Measurements from ENCODE around the gene PRKCE.

- TF ChIP-seq CTCF (IDR thresholded peaks at IDR 0.05; ENCODE audit: poor library complexity): no peak
- no peak for TF ChIP-seq EZH2phosphoT487 (IDR thresholded peaks at IDR 0.05; ENCODE audit: low read depth, severe bottlenecking, unreplicated experiment)
- TF ChIP-seq EZH2 (IDR thresholded peaks at IDR 0.05; ENCODE audit: borderline replicate concordance): no peak
Observed at GRCh38 chr2:46136953-46137352, 485.5 kb downstream of the PRKCE start.
